Activated CD4-positive, alpha-beta memory T cell treated with anti-CD3 and anti-CD28 coated beads for 36 hours (primary cell): ENCODE data around the gene TBC1D9. TPM values are rescaled to one million over a fixed set of nuclear protein-coding genes. Genes with fewer than 3 reads are reported as not detected.
"Not testable (repeated sequence)": the region's sequence is repeated elsewhere in the genome, so short reads cannot be mapped to it uniquely, and the experiment has no call there.

Source experiments
- CTCF ChIA-PET: fragments of 350-600 bp; sonication (Branson Sonifier 250); formaldehyde crosslinking; loops from one replicate; lab custom pipeline; 2021; ENCODE audit warnings: antibody characterized with exemption, inconsistent platforms; lab: Charles Lee
- POLR2A ChIA-PET: fragments of 350-600 bp; sonication (Branson Sonifier 250); formaldehyde crosslinking; loops from one replicate; lab custom pipeline; 2021; ENCODE audit warnings: antibody characterized with exemption; lab: Charles Lee
- DNase-seq: peaks from one replicate; pipeline ENCODE4 v3.0.0-alpha.2; 2020
- H3K27ac Mint-ChIP-seq: one replicate; pipeline ENCODE4 v1.8.0; 2021; ENCODE audit warnings: mixed read lengths
- H3K27me3 Mint-ChIP-seq: one replicate; pipeline ENCODE4 v1.8.0; 2021; ENCODE audit warnings: mixed read lengths
- H3K36me3 Mint-ChIP-seq: one replicate; pipeline ENCODE4 v1.8.0; 2021; ENCODE audit warnings: mixed read lengths
- H3K4me1 Mint-ChIP-seq: one replicate; pipeline ENCODE4 v1.8.0; 2021; ENCODE audit warnings: low read depth, mixed read lengths
- H3K4me3 Mint-ChIP-seq: one replicate; pipeline ENCODE4 v1.8.0; 2021; ENCODE audit warnings: mild to moderate bottlenecking, mixed read lengths
- H3K9me3 Mint-ChIP-seq: one replicate; pipeline ENCODE4 v1.8.0; 2021; ENCODE audit warnings: mixed read lengths
- intact Hi-C: fragments of 100-400 bp; cut with micrococcal nuclease; formaldehyde crosslinking; loops from one replicate; pipeline ENCODE4 v1.15.1; 2023
- total RNA-seq, 2 experiments: library from RNA; stranded (reverse); gene quantifications; one replicate each; pipeline ENCODE4 v1.2.3, GENCODE V29; 2021

TBC1D9 gene
- total RNA-seq, result under 1 TPM in 1 of 2 experiments, not detected in 1; 0.05 TPM

DNA sequence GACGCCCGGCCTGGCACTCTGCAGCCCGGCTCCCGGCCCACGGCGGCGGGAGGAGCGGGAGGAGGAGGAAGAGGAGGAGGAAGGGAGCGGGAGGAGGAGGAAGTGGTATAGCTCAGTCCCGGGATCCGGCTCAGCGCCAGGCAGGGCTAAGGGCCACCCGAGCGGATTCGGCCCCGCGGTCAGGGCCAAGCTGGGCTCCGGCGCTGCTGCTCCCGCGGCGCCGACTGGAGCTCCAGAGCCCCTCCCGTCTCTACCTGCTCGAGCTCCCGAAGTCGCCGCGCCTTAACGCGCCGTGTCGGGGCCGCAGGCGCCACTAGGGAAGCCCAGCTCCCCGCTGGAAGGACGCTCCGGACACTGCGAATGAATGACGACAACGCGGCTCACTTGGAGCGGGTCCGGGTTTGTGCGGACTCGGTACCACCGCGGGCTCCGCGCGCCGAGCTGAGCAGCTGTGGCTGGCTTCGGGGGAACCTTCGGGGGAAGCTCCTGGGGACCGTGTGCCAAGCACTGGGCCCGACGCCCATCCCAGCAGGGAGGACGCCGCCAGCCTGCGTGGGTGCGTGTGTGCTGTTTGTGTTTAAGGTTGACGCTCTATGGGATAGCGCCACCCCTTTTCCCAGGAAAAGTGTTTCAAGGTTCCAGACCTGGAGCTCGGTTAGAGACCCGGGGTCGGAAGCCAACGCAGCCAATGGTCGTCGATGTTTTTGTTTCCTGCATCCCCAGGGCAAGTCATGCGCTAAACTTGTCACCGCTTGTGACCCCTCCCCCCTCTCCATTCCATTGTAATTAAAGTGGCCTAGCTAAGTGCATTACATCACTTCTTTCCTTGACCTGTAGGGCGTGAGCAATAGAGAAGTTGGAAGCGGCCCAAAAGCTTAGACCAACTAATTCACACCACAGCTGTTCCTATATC is at the start of gene TBC1D9:
TBC1D9 (minus strand) TSS at position 67 of the 913 bp plus-strand sequence. CDS start 340 bp downstream, outside the sequence.
- Mint-ChIP-seq H3K36me3 (no peaks in the 10 kb centered on the region), H3K27me3 (peaks cover 46% of the 10 kb centered on the region), H3K4me1 (peaks cover 6% of the 10 kb centered on the region), H3K4me3 (peak within 1 kb of the TSS; percentile 26), H3K27ac (no peak within 1 kb of the TSS), H3K9me3 (no peaks in the 10 kb centered on the region)
- peak; percentile 8 for DNase-seq
- POLR2A ChIA-PET, result no interaction called here
- CTCF ChIA-PET, result interaction anchor here (1.1 kb wide), 1 partner anchor 396 kb away, joined by 4 read pairs; no protein-coding TSS in a partner anchor
- intact Hi-C loops, result no loop called here

DNA sequence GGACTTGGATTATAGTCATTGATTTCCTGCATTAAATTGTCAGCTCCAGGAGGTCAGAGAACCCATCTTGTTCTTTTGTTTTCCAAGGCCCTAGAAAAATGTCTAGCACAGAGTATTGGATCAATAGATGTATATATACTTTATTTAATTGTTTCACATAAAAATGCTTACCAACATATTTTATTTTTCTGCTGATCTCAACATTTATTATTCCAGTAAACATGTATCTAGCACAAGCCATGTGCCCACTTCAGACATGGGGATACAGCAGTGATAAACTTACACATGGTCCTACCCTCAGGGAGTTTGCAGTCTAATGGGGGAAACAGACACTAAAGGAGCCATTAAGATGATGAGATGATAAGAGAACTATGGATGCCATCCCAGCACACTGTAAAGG is 49.1 kb upstream of the TBC1D9 start:
- CTCF ChIA-PET, result no interaction called here
- POLR2A ChIA-PET, result no interaction called here
- intact Hi-C loops, result no loop called here
- DNase-seq, result no peak
- H3K27ac Mint-ChIP-seq, result no peak overlapping the region
- H3K9me3 Mint-ChIP-seq, result no peaks in the 10 kb centered on the region
- no peaks in the 10 kb centered on the region for H3K4me1 Mint-ChIP-seq
- peaks cover 14% of the 10 kb centered on the region for H3K27me3 Mint-ChIP-seq
- no peaks in the 10 kb centered on the region for H3K36me3 Mint-ChIP-seq
- no peak overlapping the region for H3K4me3 Mint-ChIP-seq

DNA sequence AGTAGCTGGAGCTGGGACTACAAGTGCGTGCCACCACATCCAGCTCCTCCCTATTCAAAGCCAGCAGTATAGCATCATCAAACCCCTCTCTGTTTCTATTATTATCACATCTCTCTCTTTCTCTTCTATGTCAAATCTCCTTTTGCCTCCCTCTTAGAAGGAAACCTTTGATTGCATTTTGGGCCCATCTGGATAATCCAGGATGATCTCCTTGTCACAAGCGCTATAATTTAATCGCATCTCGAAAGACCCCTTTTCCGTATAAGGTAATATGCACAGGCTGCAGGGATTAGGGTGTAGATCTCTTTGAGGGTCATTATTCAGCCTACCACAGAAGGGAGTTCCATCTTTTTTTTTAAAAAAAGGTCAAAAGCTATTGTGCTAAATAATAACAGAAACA is 46.4 kb upstream of the TBC1D9 start:
- Mint-ChIP-seq H3K9me3 (no peaks in the 10 kb centered on the region), H3K4me3 (no peak overlapping the region), H3K27ac (no peak overlapping the region), H3K36me3 (no peaks in the 10 kb centered on the region), H3K4me1 (no peaks in the 10 kb centered on the region), H3K27me3 (peaks cover 9% of the 10 kb centered on the region)
- no peak for DNase-seq
- POLR2A ChIA-PET, result no interaction called here
- intact Hi-C loops, result no loop called here
- CTCF ChIA-PET, result no interaction called here

DNA sequence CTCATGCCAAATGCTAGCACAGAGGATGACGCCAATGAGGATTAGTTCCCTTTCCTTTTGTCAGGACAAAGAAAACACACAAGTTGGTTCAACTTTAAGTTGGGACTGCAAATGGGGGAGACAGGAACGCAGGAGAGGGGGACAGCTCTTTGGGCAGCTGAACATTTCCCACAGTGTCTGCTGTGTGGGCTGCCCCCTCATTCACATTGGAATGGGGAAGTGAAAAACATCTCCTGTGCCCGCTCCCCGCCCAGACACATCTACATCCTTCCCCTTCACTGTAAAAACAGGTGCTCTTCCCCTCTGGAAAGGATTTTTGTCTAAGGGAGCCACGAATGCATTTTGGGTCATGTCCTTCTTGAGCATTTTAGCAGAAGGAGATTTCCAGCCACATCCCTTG is 44.5 kb upstream of the TBC1D9 start:
- DNase-seq, result no peak
- Mint-ChIP-seq H3K4me3 (no peak overlapping the region), H3K36me3 (no peaks in the 10 kb centered on the region), H3K27ac (no peak overlapping the region), H3K4me1 (no peaks in the 10 kb centered on the region), H3K9me3 (no peaks in the 10 kb centered on the region), H3K27me3 (peaks cover 5% of the 10 kb centered on the region)
- ChIA-PET POLR2A (no interaction called here), CTCF (no interaction called here)
- intact Hi-C loops, result no loop called here

DNA sequence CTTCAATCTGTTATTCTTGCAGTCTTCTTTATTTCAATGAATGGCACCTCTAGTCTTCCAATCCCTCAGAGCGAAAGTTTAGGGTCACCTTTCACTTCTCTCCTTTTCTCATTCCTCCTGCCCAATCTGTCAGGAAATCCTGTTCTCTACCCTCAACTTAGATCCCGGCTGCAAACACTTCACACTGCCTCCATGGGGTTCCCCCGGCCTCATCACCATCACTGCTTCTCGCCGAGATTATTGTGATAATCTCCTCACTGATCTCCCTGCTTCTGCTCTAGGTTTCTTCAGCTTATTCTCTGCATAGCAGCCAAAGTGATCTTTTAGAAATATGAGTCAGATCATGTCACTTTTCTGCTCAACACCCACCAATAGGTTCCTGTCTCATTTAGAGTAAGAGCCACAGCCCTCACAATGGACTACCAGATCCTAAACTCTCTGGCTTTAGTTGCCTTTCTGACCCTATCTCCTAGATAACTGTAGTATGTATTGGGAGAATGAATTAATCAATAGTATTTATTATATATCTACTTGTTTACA is 43.6 kb upstream of the TBC1D9 start:
- Mint-ChIP-seq H3K9me3 (no peaks in the 10 kb centered on the region), H3K27ac (no peak overlapping the region), H3K4me1 (no peaks in the 10 kb centered on the region), H3K27me3 (peaks cover 3% of the 10 kb centered on the region), H3K36me3 (no peaks in the 10 kb centered on the region), H3K4me3 (no peak overlapping the region)
- POLR2A ChIA-PET, result no interaction called here
- no peak for DNase-seq
- intact Hi-C loops, result no loop called here
- CTCF ChIA-PET, result no interaction called here

DNA sequence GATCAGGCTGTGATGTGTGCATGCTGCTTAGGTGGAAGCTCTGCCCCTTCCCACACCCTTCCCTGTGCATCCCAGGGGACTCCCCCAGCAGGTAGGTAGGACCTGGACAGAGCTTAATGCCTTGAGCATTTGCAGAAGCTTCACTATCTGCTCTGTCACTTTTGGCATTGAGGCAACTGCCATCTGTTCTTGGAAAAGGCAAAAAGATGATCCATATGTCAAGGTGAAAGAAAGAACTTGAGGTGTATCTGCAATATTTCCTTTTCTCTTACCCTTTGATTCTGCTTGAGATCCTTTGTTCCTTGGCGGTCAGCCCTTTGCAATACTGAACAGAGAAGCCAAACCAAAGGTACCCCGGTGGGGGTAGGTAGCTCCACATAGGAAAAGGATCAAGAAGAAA is 37.1 kb upstream of the TBC1D9 start:
- DNase-seq, result no peak
- ChIA-PET CTCF (interaction anchor here (0.9 kb wide), 1 partner anchor 122 kb away, joined by 6 read pairs; no protein-coding TSS in a partner anchor), POLR2A (no interaction called here)
- intact Hi-C loops, result no loop called here
- Mint-ChIP-seq H3K27ac (no peak overlapping the region), H3K27me3 (peaks cover 6% of the 10 kb centered on the region), H3K36me3 (no peaks in the 10 kb centered on the region), H3K4me1 (no peaks in the 10 kb centered on the region), H3K4me3 (no peak overlapping the region), H3K9me3 (peaks cover 6% of the 10 kb centered on the region)

DNA sequence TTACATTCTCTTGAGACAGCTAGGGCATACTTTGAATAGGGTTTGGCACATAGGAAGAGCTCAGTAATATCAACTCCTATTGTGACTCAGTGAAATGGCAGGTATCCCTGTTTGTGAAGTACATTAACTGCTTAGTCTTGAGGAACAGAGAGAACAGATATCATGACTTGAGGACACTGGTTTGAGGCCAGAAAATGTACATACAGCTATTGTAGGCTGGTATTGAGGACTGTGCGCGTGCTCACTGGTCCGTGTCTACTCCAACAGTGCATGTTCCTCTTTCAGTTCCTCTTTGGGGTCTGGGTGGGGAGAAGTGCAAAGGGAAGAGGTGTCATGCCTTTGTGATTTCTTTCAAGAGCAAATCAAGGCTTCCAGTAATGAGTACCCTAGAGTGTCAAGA is 34.6 kb upstream of the TBC1D9 start:
- Mint-ChIP-seq H3K4me3 (no peak overlapping the region), H3K27ac (no peak overlapping the region), H3K27me3 (peaks cover 14% of the 10 kb centered on the region), H3K4me1 (no peaks in the 10 kb centered on the region), H3K9me3 (peaks cover 6% of the 10 kb centered on the region), H3K36me3 (no peaks in the 10 kb centered on the region)
- ChIA-PET CTCF (no interaction called here), POLR2A (no interaction called here)
- intact Hi-C loops, result no loop called here
- DNase-seq, result no peak

DNA sequence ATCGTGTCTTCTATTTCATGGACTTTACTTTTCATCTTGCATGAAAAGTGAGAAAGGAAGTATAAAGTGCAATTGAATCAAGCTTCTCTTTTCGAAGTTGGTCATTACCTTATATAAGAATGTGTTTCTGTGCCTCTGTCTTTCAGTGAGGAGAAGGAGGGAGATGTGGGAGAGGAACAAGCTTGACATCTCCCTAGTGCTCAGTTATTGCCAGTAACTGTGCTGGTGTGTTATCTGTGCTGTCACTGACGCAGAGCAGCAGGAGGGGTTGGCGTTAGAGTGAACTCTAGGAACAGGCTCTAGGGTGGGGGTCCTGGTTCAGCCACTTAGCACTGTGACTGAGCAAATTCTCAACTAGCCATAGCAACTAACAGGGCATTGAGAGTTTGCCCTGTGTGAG is 34.0 kb upstream of the TBC1D9 start:
- CTCF ChIA-PET, result no interaction called here
- no peak overlapping the region for H3K27ac Mint-ChIP-seq
- DNase-seq, result no peak
- no peak overlapping the region for H3K4me3 Mint-ChIP-seq
- no peaks in the 10 kb centered on the region for H3K4me1 Mint-ChIP-seq
- intact Hi-C loops, result no loop called here
- H3K36me3 Mint-ChIP-seq, result no peaks in the 10 kb centered on the region
- peaks cover 14% of the 10 kb centered on the region for H3K27me3 Mint-ChIP-seq
- POLR2A ChIA-PET, result no interaction called here
- peaks cover 6% of the 10 kb centered on the region for H3K9me3 Mint-ChIP-seq

DNA sequence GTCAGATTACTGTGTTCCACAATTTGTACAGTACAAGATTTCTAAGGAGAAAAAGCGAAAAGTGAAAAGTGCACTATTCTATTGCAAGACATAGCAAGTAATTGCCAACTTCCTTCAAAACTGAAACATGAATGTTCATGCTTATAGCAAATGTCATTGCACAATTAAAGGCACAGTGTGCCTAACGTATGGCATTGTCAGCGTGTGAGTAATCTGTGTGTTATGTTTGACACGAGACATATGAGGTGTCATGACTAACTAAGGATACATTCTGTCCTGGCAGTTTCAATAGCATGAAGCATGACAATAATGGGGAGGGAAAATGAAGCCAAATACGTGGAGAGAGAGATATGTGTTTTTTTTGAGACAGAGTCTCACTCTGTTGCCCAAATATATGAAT is 33.6 kb upstream of the TBC1D9 start:
- Mint-ChIP-seq H3K4me1 (no peaks in the 10 kb centered on the region), H3K27me3 (peaks cover 14% of the 10 kb centered on the region), H3K4me3 (no peak overlapping the region), H3K27ac (no peak overlapping the region), H3K9me3 (peaks cover 6% of the 10 kb centered on the region), H3K36me3 (no peaks in the 10 kb centered on the region)
- no peak for DNase-seq
- ChIA-PET CTCF (no interaction called here), POLR2A (no interaction called here)
- intact Hi-C loops, result no loop called here

DNA sequence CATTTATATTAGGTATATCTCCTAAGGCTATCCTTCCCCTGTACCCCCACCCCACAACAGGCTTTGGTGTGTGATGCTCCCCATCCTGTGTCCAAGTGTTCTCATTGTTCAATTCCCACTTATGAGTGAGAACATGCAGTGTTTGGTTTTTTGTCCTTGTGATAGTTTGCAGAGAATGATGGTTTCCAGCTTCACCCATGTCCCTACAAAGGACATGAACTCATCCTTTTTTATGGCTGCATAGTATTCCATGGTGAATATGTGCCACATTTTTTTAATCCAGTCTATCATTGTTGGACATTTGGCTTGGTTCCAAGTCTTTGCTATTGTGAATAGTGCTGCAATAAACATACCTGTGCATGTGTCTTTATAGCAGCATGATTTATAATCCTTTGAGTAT is 26.6 kb upstream of the TBC1D9 start:
- H3K4me1 Mint-ChIP-seq, CTCF ChIA-PET, POLR2A ChIA-PET, H3K27me3 Mint-ChIP-seq, H3K4me3 Mint-ChIP-seq, DNase-seq, intact Hi-C loops, H3K9me3 Mint-ChIP-seq, H3K27ac Mint-ChIP-seq, H3K36me3 Mint-ChIP-seq: not testable (repeated sequence)

DNA sequence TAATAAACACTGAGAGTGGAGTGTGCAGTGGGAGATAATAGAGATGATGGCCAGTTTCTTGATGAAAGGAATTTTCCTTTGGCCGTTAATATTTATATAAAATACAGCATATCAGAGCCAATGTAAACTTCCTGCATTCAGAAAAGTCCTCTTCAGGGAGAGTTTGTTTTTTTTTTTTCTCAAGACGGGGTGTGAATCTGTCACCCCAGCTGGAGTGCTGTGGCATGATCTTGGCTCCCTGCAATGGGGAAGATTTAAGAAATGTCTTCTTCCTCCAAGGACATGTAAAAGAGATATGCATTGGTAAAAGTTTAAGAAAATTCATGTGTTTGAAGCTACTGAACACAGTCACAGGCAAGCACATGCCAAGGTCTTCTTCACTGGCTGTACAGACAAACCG is 25.4 kb upstream of the TBC1D9 start:
- H3K4me3 Mint-ChIP-seq, result no peak overlapping the region
- H3K4me1 Mint-ChIP-seq, result no peaks in the 10 kb centered on the region
- no peak for DNase-seq
- POLR2A ChIA-PET, result no interaction called here
- CTCF ChIA-PET, result no interaction called here
- no peaks in the 10 kb centered on the region for H3K36me3 Mint-ChIP-seq
- intact Hi-C loops, result no loop called here
- peaks cover 4% of the 10 kb centered on the region for H3K27me3 Mint-ChIP-seq
- no peak overlapping the region for H3K27ac Mint-ChIP-seq
- peaks cover 6% of the 10 kb centered on the region for H3K9me3 Mint-ChIP-seq

DNA sequence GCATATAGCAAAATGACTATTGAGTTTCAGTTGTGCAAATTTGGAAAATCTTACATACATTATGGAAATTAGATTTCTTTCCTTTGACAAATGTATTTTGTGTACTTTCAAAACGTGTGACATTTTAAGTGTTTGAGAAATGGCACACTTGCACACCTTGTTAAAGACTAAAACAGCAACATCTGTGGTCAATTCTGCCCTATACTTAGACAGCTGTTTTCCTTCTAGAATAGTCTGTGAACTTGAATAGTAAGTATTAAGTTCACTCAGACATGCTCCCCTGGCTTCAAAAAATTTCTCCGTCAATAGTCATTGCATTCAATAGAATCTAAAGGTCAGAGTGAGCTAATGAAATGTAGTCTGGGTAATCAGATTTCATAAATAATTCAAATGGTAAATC is 21.7 kb upstream of the TBC1D9 start:
- CTCF ChIA-PET, result no interaction called here
- intact Hi-C loops, result no loop called here
- no peak for DNase-seq
- POLR2A ChIA-PET, result no interaction called here
- no peaks in the 10 kb centered on the region for H3K4me1 Mint-ChIP-seq
- no peaks in the 10 kb centered on the region for H3K9me3 Mint-ChIP-seq
- H3K27ac Mint-ChIP-seq, result no peak overlapping the region
- H3K4me3 Mint-ChIP-seq, result no peak overlapping the region
- no peaks in the 10 kb centered on the region for H3K36me3 Mint-ChIP-seq
- H3K27me3 Mint-ChIP-seq, result no peaks in the 10 kb centered on the region

DNA sequence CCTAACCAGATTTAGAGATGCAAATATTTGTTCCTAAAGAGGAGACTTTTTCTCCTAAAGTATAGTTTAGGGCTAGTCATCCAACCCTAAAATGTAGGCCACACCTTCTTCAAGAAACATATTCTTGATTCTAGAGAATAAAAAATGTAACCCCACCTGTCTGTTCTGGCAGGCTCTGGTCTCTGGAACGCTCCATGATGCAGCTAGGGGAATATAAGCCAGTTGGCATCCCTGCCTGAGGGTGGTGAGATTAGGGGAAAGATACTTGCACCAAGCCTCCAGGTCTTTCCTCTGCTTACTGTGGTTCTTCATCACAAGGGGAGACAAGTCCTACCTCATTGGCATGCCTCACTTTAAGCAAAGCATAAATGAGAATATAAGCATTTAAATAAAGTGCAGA is 21.2 kb upstream of the TBC1D9 start:
- intact Hi-C loops, result no loop called here

More for the DNA sequence above, 21.2 kb upstream of the TBC1D9 start:
- POLR2A ChIA-PET, result no interaction called here
- Mint-ChIP-seq H3K4me1 (no peaks in the 10 kb centered on the region), H3K36me3 (no peaks in the 10 kb centered on the region), H3K27ac (no peak overlapping the region), H3K9me3 (no peaks in the 10 kb centered on the region), H3K27me3 (no peaks in the 10 kb centered on the region), H3K4me3 (no peak overlapping the region)
- no peak for DNase-seq
- CTCF ChIA-PET, result no interaction called here
